Activated CD4-positive, alpha-beta memory T cell treated with anti-CD3 and anti-CD28 coated beads for 36 hours (primary cell): Measurements from ENCODE around the gene CACNG5. TPM values are rescaled to one million over a fixed set of nuclear protein-coding genes. Genes with fewer than 3 reads are reported as not detected.

Experiments
- CTCF ChIA-PET: fragments of 350-600 bp; sonication (Branson Sonifier 250); formaldehyde crosslinking; loops from one replicate; lab custom pipeline; 2021; ENCODE audit warnings: antibody characterized with exemption, inconsistent platforms; lab: Charles Lee
- POLR2A ChIA-PET: fragments of 350-600 bp; sonication (Branson Sonifier 250); formaldehyde crosslinking; loops from one replicate; lab custom pipeline; 2021; ENCODE audit warnings: antibody characterized with exemption; lab: Charles Lee
- DNase-seq: peaks from one replicate; pipeline ENCODE4 v3.0.0-alpha.2; 2020
- H3K27ac Mint-ChIP-seq: one replicate; pipeline ENCODE4 v1.8.0; 2021; ENCODE audit warnings: mixed read lengths
- H3K27me3 Mint-ChIP-seq: one replicate; pipeline ENCODE4 v1.8.0; 2021; ENCODE audit warnings: mixed read lengths
- H3K36me3 Mint-ChIP-seq: one replicate; pipeline ENCODE4 v1.8.0; 2021; ENCODE audit warnings: mixed read lengths
- H3K4me1 Mint-ChIP-seq: one replicate; pipeline ENCODE4 v1.8.0; 2021; ENCODE audit warnings: low read depth, mixed read lengths
- H3K4me3 Mint-ChIP-seq: one replicate; pipeline ENCODE4 v1.8.0; 2021; ENCODE audit warnings: mild to moderate bottlenecking, mixed read lengths
- H3K9me3 Mint-ChIP-seq: one replicate; pipeline ENCODE4 v1.8.0; 2021; ENCODE audit warnings: mixed read lengths
- intact Hi-C: fragments of 100-400 bp; cut with micrococcal nuclease; formaldehyde crosslinking; loops from one replicate; pipeline ENCODE4 v1.15.1; 2023
- total RNA-seq, 2 experiments: library from RNA; stranded (reverse); gene quantifications; one replicate each; pipeline ENCODE4 v1.2.3, GENCODE V29; 2021

The CACNG5 gene
- total RNA-seq, 2 experiments from 2014 or later = not detected

- intact Hi-C loops = no loop called here
- no peak overlapping the region for H3K27ac Mint-ChIP-seq
- ChIA-PET POLR2A (no interaction called here), CTCF (interaction anchor here (0.8 kb wide), 1 partner anchor 9 kb away, joined by 3 read pairs; no protein-coding TSS in a partner anchor)
- H3K9me3 Mint-ChIP-seq = peaks cover 14% of the 10 kb centered on the region
- no peaks in the 10 kb centered on the region for H3K36me3 Mint-ChIP-seq
- no peak for DNase-seq
- no peak overlapping the region for H3K4me3 Mint-ChIP-seq
- H3K4me1 Mint-ChIP-seq = peaks cover 2% of the 10 kb centered on the region
- H3K27me3 Mint-ChIP-seq = peaks cover 5% of the 10 kb centered on the region
Observed at GRCh38 chr17:66860204-66860603, 25.3 kb downstream of the CACNG5 start.

GRCh38 chr17:66863820-66864219 is 28.9 kb downstream of the CACNG5 start:
- Mint-ChIP-seq H3K27me3 (peaks cover 9% of the 10 kb centered on the region), H3K27ac (no peak overlapping the region), H3K9me3 (peaks cover 19% of the 10 kb centered on the region), H3K4me3 (no peak overlapping the region), H3K36me3 (no peaks in the 10 kb centered on the region), H3K4me1 (peaks cover 2% of the 10 kb centered on the region)
- ChIA-PET POLR2A (no interaction called here), CTCF (no interaction called here)
- intact Hi-C loops = no loop called here
- DNase-seq = no peak

- peaks cover 21% of the 10 kb centered on the region for H3K9me3 Mint-ChIP-seq
- ChIA-PET POLR2A (no interaction called here), CTCF (interaction anchor here (0.8 kb wide), 1 partner anchor 10 kb away, joined by 3 read pairs; no protein-coding TSS in a partner anchor)
- no peak overlapping the region for H3K4me3 Mint-ChIP-seq
- H3K27me3 Mint-ChIP-seq = peaks cover 15% of the 10 kb centered on the region
- peaks cover 2% of the 10 kb centered on the region for H3K4me1 Mint-ChIP-seq
- no peak for DNase-seq
- intact Hi-C loops = no loop called here
- H3K27ac Mint-ChIP-seq = no peak overlapping the region
- H3K36me3 Mint-ChIP-seq = no peaks in the 10 kb centered on the region
Observed at GRCh38 chr17:66865151-66865550, 30.2 kb downstream of the CACNG5 start.

- Mint-ChIP-seq H3K27me3 (peaks cover 12% of the 10 kb centered on the region), H3K27ac (no peak overlapping the region), H3K36me3 (no peaks in the 10 kb centered on the region), H3K4me3 (no peak overlapping the region), H3K9me3 (peaks cover 2% of the 10 kb centered on the region), H3K4me1 (no peaks in the 10 kb centered on the region)
- ChIA-PET CTCF (no interaction called here), POLR2A (no interaction called here)
- intact Hi-C loops = no loop called here
- no peak for DNase-seq
Observed at GRCh38 chr17:66873962-66874361, 39.0 kb downstream of the CACNG5 start.

GRCh38 chr17:66884931-66885330 is 50.0 kb downstream of the CACNG5 start:
- Mint-ChIP-seq H3K27ac (no peak overlapping the region), H3K36me3 (no peaks in the 10 kb centered on the region), H3K9me3 (peaks cover 7% of the 10 kb centered on the region), H3K27me3 (peaks cover 2% of the 10 kb centered on the region), H3K4me1 (no peaks in the 10 kb centered on the region), H3K4me3 (no peak overlapping the region)
- ChIA-PET CTCF (no interaction called here), POLR2A (no interaction called here)
- DNase-seq = no peak
- intact Hi-C loops = no loop called here

GRCh38 chr17:66885417-66885816 is 50.5 kb downstream of the CACNG5 start:
- intact Hi-C loops = no loop called here
- CTCF ChIA-PET = no interaction called here
- H3K36me3 Mint-ChIP-seq = no peaks in the 10 kb centered on the region
- H3K9me3 Mint-ChIP-seq = peaks cover 2% of the 10 kb centered on the region
- H3K4me1 Mint-ChIP-seq = no peaks in the 10 kb centered on the region
- DNase-seq = no peak
- no peak overlapping the region for H3K4me3 Mint-ChIP-seq
- POLR2A ChIA-PET = no interaction called here
- H3K27me3 Mint-ChIP-seq = peaks cover 2% of the 10 kb centered on the region
- no peak overlapping the region for H3K27ac Mint-ChIP-seq

GRCh38 chr17:66889480-66890230 is 54.7 kb downstream of the CACNG5 start:
- DNase-seq = no peak
- ChIA-PET POLR2A (no interaction called here), CTCF (no interaction called here)
- no peaks in the 10 kb centered on the region for H3K27me3 Mint-ChIP-seq
- intact Hi-C loops = loop anchor here (5.0 kb wide), 1 partner anchor 177 kb away; no protein-coding TSS in a partner anchor
- no peaks in the 10 kb centered on the region for H3K9me3 Mint-ChIP-seq
- no peaks in the 10 kb centered on the region for H3K36me3 Mint-ChIP-seq
- no peak overlapping the region for H3K4me3 Mint-ChIP-seq
- no peaks in the 10 kb centered on the region for H3K4me1 Mint-ChIP-seq
- no peak overlapping the region for H3K27ac Mint-ChIP-seq

- Mint-ChIP-seq H3K9me3 (no peaks in the 10 kb centered on the region), H3K27me3 (peaks cover 2% of the 10 kb centered on the region), H3K4me3 (no peak overlapping the region), H3K36me3 (no peaks in the 10 kb centered on the region), H3K4me1 (no peaks in the 10 kb centered on the region), H3K27ac (no peak overlapping the region)
- intact Hi-C loops = loop anchor here (5.0 kb wide), 1 partner anchor 180 kb away; no protein-coding TSS in a partner anchor
- ChIA-PET CTCF (no interaction called here), POLR2A (no interaction called here)
- no peak for DNase-seq
Observed at GRCh38 chr17:66892246-66892645, 57.3 kb downstream of the CACNG5 start.

GRCh38 chr17:66893382-66893781 is 58.5 kb downstream of the CACNG5 start:
- Mint-ChIP-seq H3K4me3 (no peak overlapping the region), H3K9me3 (no peaks in the 10 kb centered on the region), H3K36me3 (no peaks in the 10 kb centered on the region), H3K27me3 (peaks cover 2% of the 10 kb centered on the region), H3K27ac (no peak overlapping the region), H3K4me1 (no peaks in the 10 kb centered on the region)
- DNase-seq = no peak
- intact Hi-C loops = loop anchor here (5.0 kb wide), 1 partner anchor 181 kb away; no protein-coding TSS in a partner anchor
- ChIA-PET CTCF (no interaction called here), POLR2A (no interaction called here)

GRCh38 chr17:66893863-66894262 is 58.9 kb downstream of the CACNG5 start:
- Mint-ChIP-seq H3K27me3 (peaks cover 2% of the 10 kb centered on the region), H3K9me3 (no peaks in the 10 kb centered on the region), H3K36me3 (no peaks in the 10 kb centered on the region), H3K4me3 (no peak overlapping the region), H3K4me1 (no peaks in the 10 kb centered on the region), H3K27ac (no peak overlapping the region)
- ChIA-PET POLR2A (no interaction called here), CTCF (no interaction called here)
- DNase-seq = no peak
- intact Hi-C loops = loop anchor here (5.0 kb wide), 1 partner anchor 182 kb away; no protein-coding TSS in a partner anchor

GRCh38 chr17:66897141-66897540 is 62.2 kb downstream of the CACNG5 start:
- H3K4me1 Mint-ChIP-seq = no peaks in the 10 kb centered on the region
- CTCF ChIA-PET = interaction anchor here (1.2 kb wide), 1 partner anchor 695 kb away, joined by 3 read pairs; no protein-coding TSS in a partner anchor
- no peak overlapping the region for H3K27ac Mint-ChIP-seq
- H3K27me3 Mint-ChIP-seq = peaks cover 2% of the 10 kb centered on the region
- POLR2A ChIA-PET = no interaction called here
- no peaks in the 10 kb centered on the region for H3K9me3 Mint-ChIP-seq
- no peaks in the 10 kb centered on the region for H3K36me3 Mint-ChIP-seq
- intact Hi-C loops = no loop called here
- no peak overlapping the region for H3K4me3 Mint-ChIP-seq
- no peak for DNase-seq

GRCh38 chr17:66898536-66898935 is 63.6 kb downstream of the CACNG5 start:
- H3K4me3 Mint-ChIP-seq = no peak overlapping the region
- H3K9me3 Mint-ChIP-seq = no peaks in the 10 kb centered on the region
- peaks cover 2% of the 10 kb centered on the region for H3K27me3 Mint-ChIP-seq
- DNase-seq = no peak
- intact Hi-C loops = no loop called here
- no peaks in the 10 kb centered on the region for H3K36me3 Mint-ChIP-seq
- no peaks in the 10 kb centered on the region for H3K4me1 Mint-ChIP-seq
- H3K27ac Mint-ChIP-seq = no peak overlapping the region
- ChIA-PET CTCF (interaction anchor here (2.3 kb wide), 1 partner anchor 170 kb away, joined by 8 read pairs; no protein-coding TSS in a partner anchor), POLR2A (no interaction called here)
